GM18868 (cell line): ENCODE results near the gene SLC16A9.
"Not testable (repeated sequence)": the region's sequence is repeated elsewhere in the genome, so short reads cannot be mapped to it uniquely, and the experiment has no call there.

Experiments
- ATAC-seq: cut with Tn5 transposase; IDR thresholded peaks from one replicate; pipeline ENCODE4 v1.9.1; 2021; ENCODE audit warnings: mild to moderate bottlenecking, moderate library complexity; ENCODE audit not compliant: unreplicated experiment

The SLC16A9 gene

DNA sequence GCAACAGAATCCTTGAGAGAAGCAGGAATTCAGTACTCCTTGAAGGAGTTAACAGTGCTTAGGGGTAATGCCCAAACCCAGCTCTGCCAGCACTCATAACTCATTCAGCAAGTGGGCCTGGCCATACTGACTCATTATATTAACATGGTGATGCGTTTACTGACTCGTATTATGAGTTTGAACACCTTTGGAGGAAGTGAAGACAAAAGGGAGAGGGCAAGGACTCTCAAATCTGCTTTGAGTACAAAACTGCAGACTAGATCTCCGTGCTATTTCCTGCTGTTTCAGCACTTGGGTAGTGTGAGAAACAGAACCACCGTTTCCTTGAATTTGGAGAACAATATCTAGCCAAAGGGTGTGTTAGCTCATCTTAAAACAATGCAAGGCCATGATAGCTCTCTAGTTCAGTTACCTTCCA, 30.8 kb downstream of the SLC16A9 start:
- ATAC-seq: peak; percentile 92

DNA sequence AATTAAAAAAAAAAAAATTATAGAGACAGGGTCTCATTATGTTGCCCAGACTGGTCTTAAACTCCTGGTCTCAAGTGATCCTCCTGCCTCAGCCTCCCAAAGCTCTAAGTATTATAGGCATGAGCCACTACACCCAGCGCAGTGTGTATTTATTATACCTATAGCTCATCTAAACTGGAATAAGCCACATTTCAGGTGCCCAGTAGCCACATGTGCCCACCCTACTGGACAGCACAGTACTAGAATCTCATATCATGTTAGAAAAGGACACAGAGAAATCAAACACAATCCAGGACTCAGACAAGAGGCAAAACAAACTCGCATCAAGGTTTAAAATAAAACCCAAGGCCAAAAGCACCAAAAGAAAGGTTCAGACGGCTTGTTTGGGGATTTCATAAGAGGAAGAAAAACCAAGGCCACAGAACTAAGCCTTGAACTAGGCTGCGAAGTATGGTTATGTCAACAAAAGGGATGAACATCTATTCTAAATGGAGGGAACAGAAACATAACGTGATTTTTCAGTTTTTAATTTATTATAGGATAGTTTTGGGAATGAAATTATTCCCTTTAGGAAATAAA, 32.3 kb downstream of the SLC16A9 start:
- ATAC-seq: peak; percentile 50

DNA sequence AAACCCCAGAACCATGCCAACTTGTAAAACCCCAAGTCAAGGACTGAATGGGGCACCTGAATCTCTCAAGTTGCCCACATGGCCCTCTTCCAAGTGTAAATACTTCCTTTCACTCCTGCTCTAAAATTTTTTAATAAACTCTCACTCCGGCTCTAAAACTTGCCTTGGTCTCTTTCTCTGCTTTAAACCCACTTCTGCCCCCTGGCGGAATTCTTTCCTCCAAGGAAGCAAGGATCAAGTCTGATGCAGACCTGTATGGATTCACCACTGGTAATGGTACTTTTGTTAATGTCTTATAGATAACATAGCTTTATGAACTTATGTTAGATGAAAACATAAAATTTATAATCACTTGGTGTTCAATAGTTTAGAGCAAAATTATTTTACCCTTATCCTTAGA, 33.8 kb downstream of the SLC16A9 start:
- no peak for ATAC-seq

DNA sequence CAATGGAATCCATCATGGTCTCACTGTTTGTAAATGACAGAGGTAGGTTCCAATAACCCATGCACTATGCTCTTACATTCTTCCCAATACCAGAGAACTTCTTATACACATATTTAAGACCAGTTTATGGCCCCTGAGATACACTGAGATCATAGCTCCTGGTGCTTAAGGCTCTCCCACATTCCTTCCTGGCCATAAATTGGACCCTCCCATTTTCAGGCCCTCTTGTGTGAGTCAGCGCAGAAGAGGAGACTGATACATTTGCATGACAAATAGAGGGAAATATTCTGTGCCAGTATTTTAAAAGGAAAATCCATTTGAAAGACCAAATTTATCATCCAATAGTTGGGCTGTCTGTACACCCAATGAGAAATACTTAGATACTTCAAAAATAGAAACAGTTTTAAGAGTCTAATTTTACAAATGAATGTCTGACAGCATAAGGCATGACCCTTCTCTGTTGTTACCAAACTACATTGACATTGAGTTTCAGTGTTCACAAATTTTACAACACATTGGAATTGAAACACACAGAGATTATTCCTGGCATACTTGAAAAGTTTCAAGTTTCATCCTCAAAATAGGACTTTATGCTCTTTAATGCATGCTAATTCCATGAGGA, 35.3 kb downstream of the SLC16A9 start:
- no peak for ATAC-seq

DNA sequence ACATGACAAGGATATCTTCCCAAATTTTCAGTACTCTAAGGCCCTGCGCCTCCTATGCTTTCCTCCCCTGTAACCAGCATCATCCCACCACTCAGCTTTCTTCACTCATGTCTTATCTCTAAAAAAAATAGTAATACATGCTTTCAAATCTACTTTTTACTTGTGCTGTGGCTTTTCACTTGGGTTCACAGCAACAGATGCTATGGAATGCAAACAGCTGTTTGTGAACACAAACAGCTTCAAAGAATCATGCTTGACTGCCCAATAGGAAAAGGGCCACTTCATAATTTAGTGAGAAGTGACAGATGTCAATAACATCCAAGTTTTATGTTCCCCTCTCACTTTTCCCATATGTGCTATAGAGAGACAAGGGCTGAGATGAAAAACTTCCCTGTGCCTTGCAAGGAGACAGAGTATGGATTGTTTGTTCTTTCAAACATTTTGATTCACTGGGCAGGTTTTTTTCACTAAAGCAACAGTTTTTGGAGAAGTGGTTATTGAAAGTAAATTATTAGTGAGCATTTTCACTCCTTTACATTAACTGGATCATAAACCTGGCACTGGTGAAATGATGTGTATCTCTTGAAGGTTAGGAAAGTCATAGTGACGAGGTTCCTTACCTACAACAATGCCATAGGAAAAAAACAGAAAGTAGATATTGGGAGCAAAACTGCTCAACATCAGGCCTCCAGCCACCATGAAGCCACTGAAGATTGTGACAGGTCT, 37.3 kb downstream of the SLC16A9 start:
- ATAC-seq: peak; percentile 54

DNA sequence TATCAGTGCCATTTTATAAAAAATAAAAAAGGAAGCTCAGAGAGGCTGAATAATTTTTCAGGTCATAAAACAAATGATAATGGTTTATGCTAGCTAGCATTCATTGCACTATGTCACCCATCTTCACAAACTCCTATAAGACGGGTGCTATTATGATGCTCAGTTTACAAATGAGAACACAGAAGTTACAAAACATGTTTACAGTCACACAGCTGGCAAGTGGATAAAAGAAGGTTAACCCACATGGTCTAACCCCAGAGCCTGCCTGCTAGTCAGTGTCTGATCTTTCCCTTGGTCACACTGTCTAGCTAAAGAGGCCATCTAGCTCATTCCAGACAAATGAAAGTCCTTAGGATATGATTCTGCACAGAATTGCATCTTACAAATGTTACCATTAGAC, 39.4 kb downstream of the SLC16A9 start:
- no peak for ATAC-seq

DNA sequence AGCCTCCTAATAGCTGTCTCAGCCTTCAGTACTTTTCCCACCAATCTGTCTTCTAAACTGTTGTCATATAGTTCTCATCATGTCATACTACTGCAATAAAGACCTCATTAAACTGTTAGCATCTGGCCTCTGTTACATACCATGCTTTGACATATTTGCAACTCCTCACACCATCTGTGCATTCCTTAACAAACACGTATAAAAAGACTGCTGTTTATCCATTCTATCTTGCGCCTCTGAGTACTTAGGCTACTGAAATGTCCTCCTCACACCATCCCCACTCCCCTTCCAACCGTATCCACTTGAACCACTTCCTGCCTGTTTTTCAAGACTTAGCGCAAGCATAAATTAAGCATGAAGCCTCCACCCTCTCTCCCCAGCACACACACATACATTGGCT, 41.6 kb downstream of the SLC16A9 start:
- ATAC-seq: no peak

DNA sequence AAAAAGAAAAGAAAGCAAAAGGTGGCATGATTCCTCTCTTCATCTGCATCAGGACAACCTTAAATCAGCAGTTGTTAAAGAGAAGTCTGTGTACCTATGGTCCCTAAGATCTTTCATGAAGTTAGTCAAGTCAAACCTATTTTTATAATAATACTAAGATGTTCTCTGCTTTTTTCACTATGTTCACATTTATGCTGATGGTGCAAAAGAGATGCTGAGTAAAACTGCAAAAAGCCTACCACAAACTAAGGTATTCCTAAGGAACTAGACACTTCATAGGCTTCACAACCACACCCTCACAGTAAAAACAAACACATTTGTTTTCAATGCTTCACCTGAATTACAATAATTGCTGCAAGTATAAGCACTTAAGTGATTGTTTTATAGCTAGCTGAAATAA, 43.3 kb downstream of the SLC16A9 start:
- ATAC-seq: no peak

DNA sequence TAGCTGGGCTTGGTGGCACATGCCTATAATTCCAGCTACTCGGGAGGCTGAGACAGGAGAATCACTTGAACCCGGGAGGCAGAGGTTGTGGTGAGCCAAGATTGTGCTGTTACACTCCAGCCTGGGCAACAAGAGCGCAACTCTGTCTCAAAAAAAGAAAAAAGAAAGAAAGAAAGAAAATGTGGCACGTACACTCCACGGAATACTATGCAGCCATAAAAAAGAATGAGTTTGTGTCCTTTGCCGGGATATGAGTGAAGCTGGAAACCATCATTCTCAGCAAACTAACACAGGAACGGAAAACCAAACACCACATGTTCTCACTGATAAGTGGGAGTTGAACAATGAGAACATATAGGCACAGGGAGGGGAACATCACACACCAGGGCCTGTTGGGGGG, 46.4 kb downstream of the SLC16A9 start:
- ATAC-seq: not testable (repeated sequence)

DNA sequence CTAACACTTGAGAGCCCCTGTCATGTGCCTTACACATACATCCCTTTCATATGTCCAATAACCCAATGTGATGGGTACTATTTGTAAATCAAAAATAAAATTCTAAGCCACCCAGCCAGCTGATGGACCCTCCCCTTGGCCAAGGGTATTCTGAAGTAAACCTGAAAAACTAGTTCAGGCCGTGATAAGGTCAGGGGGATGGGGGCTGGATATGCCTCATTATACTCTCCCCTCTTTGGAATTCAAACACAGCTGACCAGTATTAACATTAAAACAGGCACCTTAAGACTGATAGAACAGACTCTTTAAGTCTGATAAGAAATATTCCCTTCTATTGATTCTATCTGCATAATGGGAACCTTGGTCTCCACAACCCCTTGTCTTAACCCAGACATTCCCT, 51.9 kb downstream of the SLC16A9 start:
- no peak for ATAC-seq

DNA sequence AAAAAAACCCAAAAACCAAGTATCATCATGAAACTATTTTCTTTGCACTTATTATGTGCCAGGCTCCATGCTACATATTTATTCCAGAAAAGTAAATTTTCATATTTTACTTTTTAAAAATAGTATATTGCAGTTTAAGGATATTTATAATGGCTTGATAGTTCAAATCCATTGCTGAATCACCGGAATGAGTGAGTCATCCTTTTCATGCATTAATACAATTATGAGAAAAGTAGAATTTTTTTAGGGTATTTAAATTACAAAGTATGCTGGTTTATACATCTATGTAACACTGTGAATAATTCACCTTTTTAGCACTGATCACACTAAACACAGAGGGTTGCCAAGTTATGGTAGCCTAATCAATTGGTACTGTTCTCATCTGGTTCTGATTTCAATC, 54.3 kb downstream of the SLC16A9 start:
- no peak for ATAC-seq

DNA sequence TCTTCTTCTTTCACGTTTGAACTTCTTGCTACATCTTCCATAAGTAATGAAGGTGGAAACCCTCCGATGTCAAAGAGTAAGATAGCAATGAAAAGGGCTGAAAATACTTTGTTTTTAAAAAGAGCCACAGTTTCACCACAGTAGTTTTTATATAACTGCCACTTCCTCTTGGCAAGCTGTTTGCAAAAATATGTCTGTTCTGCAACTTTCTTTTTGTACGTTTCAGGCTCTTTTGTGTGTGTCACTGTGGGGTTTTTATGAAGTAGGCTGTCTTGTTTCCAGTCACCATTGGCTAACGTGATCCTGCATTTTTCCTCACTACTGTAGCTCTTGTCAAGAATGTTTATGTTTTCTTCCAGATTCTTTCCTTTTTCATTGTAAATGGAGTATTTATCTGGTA, 55.6 kb downstream of the SLC16A9 start:
- peak; percentile 80 for ATAC-seq

DNA sequence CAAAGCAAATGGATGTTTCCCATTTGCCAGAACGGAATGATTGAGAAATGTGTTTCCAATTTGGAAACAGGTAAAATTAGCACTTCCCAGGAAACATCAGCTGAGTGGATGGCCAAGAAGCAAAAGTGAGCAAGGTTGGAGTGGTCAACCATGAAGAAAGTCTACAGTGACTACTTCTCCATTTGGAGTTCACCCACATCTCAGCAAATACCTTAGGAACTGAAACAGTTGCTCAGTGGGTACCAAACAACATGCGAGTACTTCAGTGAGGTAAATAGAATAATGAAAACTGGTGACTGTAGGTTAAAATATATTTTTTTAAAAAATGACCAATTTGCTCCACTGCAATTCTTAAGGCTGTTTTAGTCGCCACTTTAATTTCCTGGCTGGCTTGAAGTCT, 57.7 kb downstream of the SLC16A9 start:
- peak; percentile 42 for ATAC-seq

DNA sequence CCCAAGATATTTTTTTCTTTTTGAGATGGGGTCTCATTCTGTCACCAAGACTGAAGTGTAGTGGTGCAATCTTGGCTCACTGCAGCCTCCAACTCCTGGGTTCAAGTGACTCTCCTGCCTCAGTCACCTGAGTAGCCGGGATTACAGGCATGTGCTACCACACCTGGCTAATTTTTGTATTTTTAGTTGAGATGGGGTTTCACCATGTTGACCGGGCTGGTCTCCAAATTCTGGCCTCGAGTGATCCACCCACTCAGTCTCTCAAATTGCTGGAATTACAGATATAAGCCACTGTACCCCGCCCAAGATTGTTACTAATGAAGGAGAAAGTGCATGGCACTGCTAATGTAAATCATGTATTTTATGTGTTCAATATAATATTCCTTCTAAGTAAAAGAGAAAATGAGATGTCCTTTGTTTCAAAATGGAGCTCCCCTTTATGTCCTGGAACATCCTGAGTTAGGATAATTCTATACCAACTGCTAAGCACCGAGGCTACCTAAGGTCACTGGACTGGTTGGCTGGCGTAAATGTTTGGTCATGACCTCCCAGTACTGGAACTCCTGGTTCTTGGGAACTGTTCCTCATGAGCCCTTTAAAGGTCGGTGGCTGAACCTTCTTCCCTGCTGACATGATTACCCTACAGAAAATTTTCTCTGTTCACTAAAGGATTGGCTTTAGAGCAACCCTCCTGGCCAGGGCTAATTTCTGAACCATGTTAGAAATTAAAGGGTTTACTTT, 59.9 kb downstream of the SLC16A9 start:
- no peak for ATAC-seq

DNA sequence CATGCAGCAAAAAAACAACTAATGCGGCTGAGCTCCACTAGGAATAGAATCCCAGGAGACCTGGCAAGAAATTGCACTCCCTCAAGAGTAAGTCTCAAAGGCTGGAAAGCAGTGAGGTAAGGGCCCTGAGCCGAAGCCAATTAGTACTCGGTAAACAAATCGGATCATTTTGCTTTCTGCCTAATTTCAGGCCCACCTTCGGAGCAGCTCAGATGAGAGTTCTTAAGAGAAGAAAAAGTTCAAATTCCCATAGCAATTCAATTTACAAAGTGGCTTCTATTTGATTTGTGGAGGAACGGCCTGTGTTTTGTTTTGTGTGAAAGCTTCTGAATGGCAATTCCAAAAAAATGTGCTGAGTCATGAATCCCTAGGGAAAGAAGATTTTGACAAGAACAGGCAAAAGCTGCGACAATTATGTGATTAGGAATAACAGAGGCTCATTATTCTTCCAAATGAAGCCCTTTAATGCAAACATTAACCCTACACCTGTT, 60.9 kb downstream of the SLC16A9 start:
- no peak for ATAC-seq

DNA sequence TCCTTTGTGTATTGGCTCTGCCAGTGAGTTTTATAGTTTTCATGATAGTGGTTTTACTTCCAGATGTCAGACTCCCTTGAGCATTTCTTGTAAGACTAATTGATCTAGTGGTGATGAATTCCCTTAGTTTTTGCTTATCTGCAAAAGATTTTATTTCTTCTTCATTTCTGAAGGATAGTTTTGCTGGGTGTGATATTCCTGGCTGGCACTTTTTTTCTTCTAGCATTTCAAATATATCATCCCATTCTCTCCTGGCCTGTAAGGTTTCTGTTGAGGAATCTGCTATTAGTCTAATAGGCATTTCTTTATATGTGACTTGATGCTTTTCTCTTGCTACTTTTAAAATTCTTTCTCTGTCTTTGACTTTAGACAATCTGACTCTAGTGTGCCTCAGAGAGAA, 64.8 kb downstream of the SLC16A9 start:
- no peak for ATAC-seq

DNA sequence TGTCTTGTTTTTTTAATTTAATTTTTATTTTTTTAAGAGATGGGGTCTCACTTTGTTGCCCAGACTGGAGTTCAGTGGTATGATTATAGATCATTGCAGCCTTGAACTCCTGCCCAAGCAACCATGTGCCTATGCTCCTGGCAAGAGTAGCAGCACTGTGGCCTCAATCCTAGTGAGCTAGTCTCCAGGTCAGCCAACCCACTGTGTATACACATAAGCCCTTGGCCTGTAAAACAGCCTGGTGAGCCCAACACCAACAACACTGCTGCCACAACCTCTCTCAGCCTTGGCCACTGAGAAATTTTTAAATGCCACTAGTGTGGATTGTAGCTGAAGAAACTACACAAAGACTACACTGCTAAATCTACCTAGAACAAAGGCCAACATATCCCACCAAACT, 68.0 kb downstream of the SLC16A9 start:
- not testable (repeated sequence) for ATAC-seq

DNA sequence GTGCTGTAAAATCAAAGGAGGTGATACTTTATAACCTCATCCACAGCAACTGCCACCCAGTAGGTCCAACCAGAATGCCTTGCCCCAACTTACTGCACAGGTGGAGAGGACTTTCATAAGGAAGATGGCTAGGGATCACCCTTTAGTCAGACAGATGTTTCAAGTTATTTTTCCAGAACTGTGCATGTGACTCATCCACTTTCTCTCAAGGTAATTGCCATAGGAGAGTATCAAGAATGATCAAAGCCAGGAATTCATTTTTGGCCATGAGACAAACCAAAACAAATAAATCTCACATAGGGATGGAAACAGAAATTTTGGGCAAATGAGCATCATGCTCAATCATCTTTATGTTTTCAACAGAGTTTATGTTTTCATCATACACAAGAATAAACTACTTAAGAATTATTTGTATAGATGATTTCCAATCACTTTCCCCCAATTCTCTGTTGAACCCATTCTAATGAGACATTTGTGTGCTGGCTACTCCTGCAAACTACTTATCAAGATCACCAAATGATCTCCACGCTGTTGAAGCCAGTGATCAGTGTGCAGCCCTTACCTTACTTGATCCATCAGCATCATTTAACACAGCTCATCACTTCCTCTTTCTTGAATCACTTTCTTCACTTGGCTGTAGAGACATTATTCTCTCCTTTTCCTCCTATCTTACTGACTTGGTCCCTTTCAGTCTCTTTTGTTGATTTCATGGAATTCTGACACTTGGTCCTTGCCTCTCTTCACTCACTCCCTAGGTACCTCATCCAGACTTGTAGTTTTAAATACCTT, 74.0 kb downstream of the SLC16A9 start:
- ATAC-seq: no peak

DNA sequence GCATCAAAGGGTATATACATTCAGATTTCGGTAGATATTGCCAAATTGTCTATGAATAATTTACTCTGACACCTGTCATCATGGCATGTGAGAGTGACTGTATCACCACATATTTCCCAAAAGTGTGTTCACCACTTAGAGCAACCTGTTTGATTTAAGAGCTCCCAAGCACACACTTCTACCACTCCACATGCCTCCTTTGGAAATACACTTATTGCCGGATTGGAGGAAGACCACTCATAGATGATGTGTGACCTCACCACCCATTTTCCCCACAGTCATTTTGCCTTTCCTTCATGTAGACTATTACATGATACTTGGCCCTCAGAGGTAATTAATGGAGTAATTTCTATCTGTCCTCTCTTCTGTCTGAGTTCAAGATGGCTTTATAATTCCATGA, 75.5 kb downstream of the SLC16A9 start:
- ATAC-seq: no peak

DNA sequence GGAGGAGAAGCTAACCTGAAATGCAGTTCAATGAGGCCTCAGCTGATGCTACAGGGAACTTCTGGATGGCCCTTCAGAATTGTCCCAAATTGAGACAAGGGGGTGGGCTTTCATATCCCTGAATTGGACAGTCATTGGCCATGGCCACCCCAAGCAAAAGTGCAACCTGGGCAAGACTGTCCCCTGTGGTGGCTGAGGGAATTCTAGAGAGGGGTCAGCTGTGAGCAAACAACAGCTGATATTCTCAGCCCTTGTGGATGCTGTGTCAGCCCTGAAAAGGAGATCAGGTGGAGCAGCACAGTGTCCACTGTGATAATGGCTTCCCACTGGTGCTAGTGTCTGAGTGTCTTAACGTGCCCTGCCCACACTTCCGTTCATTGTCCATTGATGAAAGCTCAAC, 76.6 kb downstream of the SLC16A9 start:
- ATAC-seq: no peak
